CD14-positive monocyte (primary cell): Measurements from ENCODE around the gene CCDC74A. TPM values are rescaled to one million over a fixed set of nuclear protein-coding genes. Genes with fewer than 3 reads are reported as not detected.
"Not testable (repeated sequence)": the region's sequence is repeated elsewhere in the genome, so short reads cannot be mapped to it uniquely, and the experiment has no call there.

Source experiments
- DNase-seq, 3 donors: peaks; one replicate each; pipeline ENCODE4 v3.0.0-alpha.2; 2011 to 2022
- H2AFZ ChIP-seq: 2 replicates; pipeline ENCODE4 v1.6.0; 2012; ENCODE audit warnings: mild to moderate bottlenecking, low read depth, low read length, inconsistent platforms; ENCODE audit not compliant: insufficient read depth, poor library complexity, severe bottlenecking
- H3K27ac ChIP-seq, 2 donors: 1 replicate in 1 of 2; 2 replicates in 1 of 2; pipeline ENCODE4 v1.5.1; 2012 to 2013; ENCODE audit warnings: low read length in 2 of 2, control low read depth in 1 of 2, inconsistent platforms in 1 of 2, low read depth in 1 of 2, mild to moderate bottlenecking in 1 of 2
- H3K27me3 ChIP-seq, 2 donors: one replicate each; pipeline versions ENCODE4 v1.6.0 to v1.6.1; 2011 to 2013; ENCODE audit warnings: low read length in 2 of 2; ENCODE audit not compliant: control insufficient read depth in 2 of 2, insufficient read depth in 2 of 2
- H3K36me3 ChIP-seq, 2 donors: replicated peaks in 1 of 2; 1 replicate in 1 of 2; 2 replicates in 1 of 2; pipeline versions ENCODE4 v1.5.1 to v1.6.1; 2012 to 2013; ENCODE audit warnings: low read length in 2 of 2, control low read depth in 1 of 2, inconsistent platforms in 1 of 2, mild to moderate bottlenecking in 1 of 2; ENCODE audit not compliant: insufficient read depth in 2 of 2, control insufficient read depth in 1 of 2
- H3K4me1 ChIP-seq, 2 donors: 1 replicate in 1 of 2; 2 replicates in 1 of 2; pipeline versions ENCODE4 v1.5.1 to v1.6.1; 2012 to 2013; ENCODE audit warnings: low read length in 2 of 2, control low read depth in 1 of 2, inconsistent platforms in 1 of 2, mild to moderate bottlenecking in 1 of 2, moderate library complexity in 1 of 2; ENCODE audit not compliant: insufficient read depth in 2 of 2, control insufficient read depth in 1 of 2
- H3K4me2 ChIP-seq: replicated peaks from 2 replicates; pipeline ENCODE3; 2012; ENCODE audit warnings: low read length, moderate library complexity, mild to moderate bottlenecking; ENCODE audit not compliant: poor library complexity, severe bottlenecking; ENCODE audit errors: extremely low read depth
- H3K4me3 ChIP-seq, 3 experiments: fragments of 200-600 bp in 1 of 3; sonication (generic) in 1 of 3; replicated peaks in 1 of 3; 1 replicate in 2 of 3; 2 replicates in 1 of 3; pipeline ENCODE4 v1.5.1; 2011 to 2013; ENCODE audit warnings: low read length in 3 of 3, mild to moderate bottlenecking in 3 of 3, control low read depth in 2 of 3, low read depth in 2 of 3, inconsistent platforms in 1 of 3, moderate library complexity in 1 of 3
- H3K79me2 ChIP-seq: 2 replicates; pipeline ENCODE4 v1.6.0; 2012; ENCODE audit warnings: mild to moderate bottlenecking, control low read depth, inconsistent platforms, low read length, moderate library complexity; ENCODE audit not compliant: insufficient read depth
- H3K9ac ChIP-seq: 2 replicates; pipeline ENCODE4 v1.6.0; 2017; ENCODE audit warnings: low read length, mild to moderate bottlenecking; ENCODE audit not compliant: insufficient read depth, poor library complexity, severe bottlenecking
- H3K9me3 ChIP-seq, 2 donors: replicated peaks in 1 of 2; 1 replicate in 1 of 2; 2 replicates in 1 of 2; pipeline versions ENCODE4 v1.5.1 to v1.6.1; 2012 to 2013; ENCODE audit warnings: low read length in 2 of 2, control low read depth in 1 of 2; ENCODE audit not compliant: control insufficient read depth in 1 of 2, insufficient read depth in 1 of 2
- H4K20me1 ChIP-seq: 2 replicates; pipeline ENCODE4 v1.6.0; 2012; ENCODE audit warnings: mild to moderate bottlenecking, low read length, control low read depth, moderate library complexity; ENCODE audit not compliant: insufficient read depth
- H3K27ac Mint-ChIP-seq, 7 donors: one replicate each; pipeline ENCODE4 v1.8.0; 2020; ENCODE audit warnings: mild to moderate bottlenecking in 7 of 7, mixed read lengths in 7 of 7, moderate library complexity in 6 of 7, inconsistent platforms in 2 of 7
- H3K27me3 Mint-ChIP-seq, 3 donors: one replicate each; pipeline ENCODE4 v1.8.0; 2021 to 2022; ENCODE audit warnings: low read depth in 3 of 3, mild to moderate bottlenecking in 3 of 3, mixed read lengths in 3 of 3, moderate library complexity in 3 of 3, inconsistent platforms in 1 of 3
- H3K36me3 Mint-ChIP-seq, 2 donors: one replicate each; pipeline ENCODE4 v1.8.0; 2020; ENCODE audit warnings: mixed read lengths in 2 of 2, inconsistent platforms in 1 of 2, mild to moderate bottlenecking in 1 of 2
- H3K4me1 Mint-ChIP-seq: one replicate; pipeline ENCODE4 v1.8.0; 2020; ENCODE audit warnings: mild to moderate bottlenecking, mixed read lengths
- H3K4me3 Mint-ChIP-seq, 2 donors: one replicate each; pipeline ENCODE4 v1.8.0; 2020; ENCODE audit warnings: mild to moderate bottlenecking in 2 of 2, mixed read lengths in 2 of 2, moderate library complexity in 1 of 2
- H3K9me3 Mint-ChIP-seq, 7 donors: one replicate each; pipeline ENCODE4 v1.8.0; 2020 to 2022; ENCODE audit warnings: mixed read lengths in 7 of 7, mild to moderate bottlenecking in 6 of 7, moderate library complexity in 6 of 7, inconsistent platforms in 2 of 7
- WGBS: methylation state at CpG from one replicate; pipeline ENCODE4 v1.1.5; 2013; ENCODE audit warnings: missing lambda C conversion rate; ENCODE audit not compliant: insufficient coverage; 5-methylcytosine and 5-hydroxymethylcytosine counted together
- intact Hi-C, 2 donors: fragments of 100-400 bp; cut with micrococcal nuclease; formaldehyde crosslinking; loops; one replicate each; pipeline versions ENCODE4 v1.15.0 to v1.15.1; 2023
- polyA plus RNA-seq, 3 donors: library from polyadenylated mRNA; depleted of rRNA in 1 of 3; unstranded in 2 of 3; stranded (reverse) in 1 of 3; fragments of 300-500 nt in 2 of 3; fragments of >200 nt in 1 of 3; fragmentation: Illumina TruSeq in 2 of 3; gene quantifications; 1 replicate in 2 of 3; 2 replicates in 1 of 3; pipeline ENCODE4 v1.2.3, GENCODE V29; 2012 to 2021

CCDC74A gene
- polyA plus RNA-seq, 3 donors = not detected

DNA sequence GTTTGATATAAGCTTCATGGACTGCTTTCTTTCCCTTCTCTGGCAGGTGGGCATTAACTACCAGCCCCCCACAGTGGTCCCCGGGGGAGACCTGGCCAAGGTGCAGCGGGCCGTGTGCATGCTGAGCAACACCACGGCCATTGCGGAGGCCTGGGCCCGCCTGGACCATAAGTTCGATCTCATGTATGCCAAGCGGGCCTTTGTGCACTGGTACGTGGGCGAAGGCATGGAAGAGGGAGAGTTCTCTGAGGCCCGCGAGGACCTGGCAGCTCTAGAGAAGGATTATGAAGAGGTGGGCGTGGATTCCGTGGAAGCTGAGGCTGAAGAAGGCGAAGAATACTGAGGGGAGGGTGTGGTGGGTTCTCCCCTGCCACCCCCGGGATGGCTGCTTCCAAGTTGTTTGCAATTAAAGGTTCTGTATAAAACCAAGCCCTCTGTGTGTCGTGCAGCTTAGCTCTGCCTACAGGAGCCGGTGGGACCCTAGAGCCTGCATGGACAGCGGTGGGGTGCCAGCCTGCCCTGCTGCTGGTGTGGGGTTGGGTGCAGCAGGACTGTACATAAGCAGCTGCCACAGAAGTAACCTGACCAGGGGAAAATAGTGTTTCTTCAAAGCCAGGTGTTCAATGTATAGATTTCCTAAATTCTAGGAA is 45.1 kb upstream of the CCDC74A start:
- H3K36me3 ChIP-seq, H2AFZ ChIP-seq, H3K9ac ChIP-seq, H3K27me3 ChIP-seq, H3K4me1 Mint-ChIP-seq, H3K9me3 ChIP-seq, H3K27ac ChIP-seq, H3K4me3 ChIP-seq, H3K9me3 Mint-ChIP-seq, intact Hi-C loops, H3K27me3 Mint-ChIP-seq, H4K20me1 ChIP-seq, H3K27ac Mint-ChIP-seq, H3K79me2 ChIP-seq, DNase-seq, H3K4me3 Mint-ChIP-seq, H3K4me2 ChIP-seq, H3K4me1 ChIP-seq: not testable (repeated sequence)
- peaks cover 9 to 14% of the 10 kb centered on the region in 2 donors for H3K36me3 Mint-ChIP-seq
- 98% methylated on average over 7 of the region's 19 CpGs for WGBS

DNA sequence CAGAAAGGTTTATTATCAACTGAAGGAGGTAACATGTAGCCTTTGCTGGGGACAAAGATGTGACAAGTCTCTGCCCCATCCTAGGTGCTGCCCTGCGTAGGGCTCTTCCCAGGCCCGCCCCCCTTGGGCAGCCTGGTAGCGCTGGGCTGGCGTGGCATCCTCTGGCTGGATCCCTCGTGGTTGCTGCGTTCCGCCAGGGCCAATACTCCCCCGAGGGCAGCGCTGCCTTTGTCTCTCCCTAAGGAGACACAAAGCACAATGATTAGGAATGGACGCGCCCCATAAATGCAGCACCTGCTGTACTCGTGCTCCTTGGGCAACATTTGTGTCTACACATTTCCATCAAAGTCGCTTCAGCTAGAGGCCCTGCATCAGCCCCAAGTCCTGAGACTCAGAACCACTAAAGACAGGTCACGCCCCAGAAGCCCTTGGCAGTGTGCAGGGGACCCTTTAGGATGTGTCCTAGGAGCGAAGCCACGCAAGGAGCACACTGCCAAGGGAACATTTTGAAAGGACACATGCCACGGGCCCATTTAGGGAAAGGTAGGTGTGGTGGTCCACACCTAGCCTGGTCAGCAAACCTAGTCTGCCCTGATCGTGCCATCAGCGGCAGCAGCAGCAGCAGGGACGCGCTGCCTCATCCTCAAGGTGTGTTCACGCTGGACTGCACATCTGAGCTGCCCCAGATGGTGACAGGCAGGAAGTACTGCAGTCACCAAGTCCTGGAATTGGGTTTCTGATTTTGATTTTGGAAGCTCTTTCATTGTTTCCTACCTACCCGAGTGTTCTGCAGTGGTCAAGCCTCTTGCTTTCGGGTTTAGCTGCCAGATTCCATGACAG is 43.5 kb upstream of the CCDC74A start:
- H3K4me3 ChIP-seq, H3K27ac Mint-ChIP-seq, intact Hi-C loops, H3K9ac ChIP-seq, H2AFZ ChIP-seq, H3K9me3 ChIP-seq, H3K9me3 Mint-ChIP-seq, H3K79me2 ChIP-seq, H3K27me3 ChIP-seq, H4K20me1 ChIP-seq, H3K4me3 Mint-ChIP-seq, H3K36me3 ChIP-seq, H3K4me1 ChIP-seq, DNase-seq, H3K4me2 ChIP-seq, H3K4me1 Mint-ChIP-seq, H3K27ac ChIP-seq, H3K27me3 Mint-ChIP-seq: not testable (repeated sequence)
- WGBS = 93% methylated on average over 17 of the region's 24 CpGs
- H3K36me3 Mint-ChIP-seq = peaks cover 14% of the 10 kb centered on the region in 2 donors

DNA sequence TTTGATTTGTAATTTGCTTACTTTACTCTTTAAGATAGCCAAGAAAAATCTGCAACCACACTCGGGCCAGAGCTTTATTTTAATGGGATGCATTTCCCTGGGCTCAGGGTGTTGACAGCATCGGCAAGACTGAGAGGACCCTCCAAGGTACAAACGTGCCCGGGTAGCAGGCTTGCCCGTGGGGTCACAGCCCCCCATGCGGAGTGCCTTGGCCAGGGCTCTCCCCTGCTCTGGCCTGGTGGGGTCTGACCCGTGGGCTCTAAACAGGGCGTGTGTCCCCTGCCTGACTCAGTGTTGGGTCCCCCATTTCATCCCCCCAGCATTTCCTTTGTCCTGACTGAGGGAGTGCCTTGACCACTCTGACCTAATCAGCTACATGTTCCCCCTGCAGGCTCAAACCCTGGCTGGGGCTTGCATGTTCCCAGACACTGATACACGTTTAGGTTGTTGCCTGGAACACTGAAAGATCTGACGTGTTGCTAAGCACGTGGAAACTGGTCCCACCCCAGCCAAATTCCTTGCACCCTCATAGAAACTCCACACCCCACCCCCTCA is 42.7 kb upstream of the CCDC74A start:
- H3K27ac ChIP-seq, intact Hi-C loops, DNase-seq, H2AFZ ChIP-seq, H3K79me2 ChIP-seq, H3K4me3 Mint-ChIP-seq, H3K9me3 Mint-ChIP-seq, H3K4me1 ChIP-seq, H3K27me3 ChIP-seq, H3K9me3 ChIP-seq, H3K4me2 ChIP-seq, H3K4me1 Mint-ChIP-seq, H3K36me3 ChIP-seq, H3K4me3 ChIP-seq, H3K27me3 Mint-ChIP-seq, H3K9ac ChIP-seq, H4K20me1 ChIP-seq: not testable (repeated sequence)
- Mint-ChIP-seq H3K36me3 (peaks cover 12 to 14% of the 10 kb centered on the region in 2 donors), H3K27ac (peak overlapping the region in 1 of 7 donors; percentile 37)
- 98% methylated on average over 6 of the region's 11 CpGs for WGBS

DNA sequence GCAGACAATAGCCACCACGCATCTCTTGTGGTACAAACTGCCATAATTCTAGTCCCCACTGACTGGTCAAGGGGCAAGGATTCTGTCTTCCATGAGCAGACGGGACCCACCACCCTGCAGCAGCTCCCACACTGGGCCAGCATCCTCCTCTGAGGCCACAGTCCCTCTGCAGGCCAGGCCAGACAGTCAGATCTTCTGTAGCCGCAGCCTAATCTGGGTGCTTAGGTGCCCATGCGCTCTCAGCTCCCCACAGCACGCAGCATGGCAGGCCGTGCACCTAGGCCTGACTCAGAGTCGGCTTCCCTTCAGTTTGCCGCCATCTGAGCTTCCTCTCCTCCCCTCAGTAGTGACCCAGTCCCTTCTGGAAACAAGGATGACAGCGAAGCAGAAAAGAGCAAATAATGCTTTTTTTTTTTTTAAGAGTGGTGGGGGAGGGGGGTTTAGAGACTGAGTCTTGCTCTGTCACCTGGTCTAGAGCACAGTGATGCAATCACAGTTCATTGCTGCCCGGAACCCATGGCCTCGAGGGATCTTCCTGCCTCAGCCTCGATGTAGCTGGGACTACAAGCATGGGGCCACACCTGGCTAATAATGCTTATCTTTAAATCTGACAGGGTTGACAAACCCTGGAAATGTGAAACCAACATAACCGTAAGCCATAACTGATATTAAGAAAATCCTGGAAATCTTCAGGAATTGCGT is 41.3 kb upstream of the CCDC74A start:
- peaks cover 18% of the 10 kb centered on the region for H3K79me2 ChIP-seq
- H2AFZ ChIP-seq, H3K9me3 Mint-ChIP-seq, H3K4me1 ChIP-seq, H3K9ac ChIP-seq, DNase-seq, H4K20me1 ChIP-seq, H3K4me2 ChIP-seq, intact Hi-C loops, H3K4me3 ChIP-seq, H3K27ac ChIP-seq, H3K27me3 Mint-ChIP-seq, H3K27ac Mint-ChIP-seq, H3K27me3 ChIP-seq, H3K4me3 Mint-ChIP-seq, H3K9me3 ChIP-seq, H3K36me3 ChIP-seq: not testable (repeated sequence)
- Mint-ChIP-seq H3K4me1 (peaks cover 10% of the 10 kb centered on the region), H3K36me3 (peaks cover 12 to 14% of the 10 kb centered on the region in 2 donors)
- 89% methylated on average over 11 of the region's 14 CpGs for WGBS
